SK-N-SH treated with all-trans-retinoic acid at 6 μM for 48 hours (cell line): Measurements from ENCODE around the gene CCN5.

Experiments used
- CSDC2 ChIP-seq: fragments of 250-450 bp; sonication (Bioruptor Pico); IDR thresholded peaks from 2 replicates; pipeline ENCODE4 v1.5.0; 2020; ENCODE audit warnings: mild to moderate bottlenecking, moderate library complexity
- CSRNP3 ChIP-seq: fragments of 250-450 bp; sonication (Bioruptor Pico); IDR thresholded peaks from 2 replicates; pipeline ENCODE4 v1.5.1; 2021; ENCODE audit warnings: mild to moderate bottlenecking, moderate library complexity
- GLIS3 ChIP-seq: fragments of 250-450 bp; sonication (Bioruptor Pico); IDR thresholded peaks from 2 replicates; pipeline ENCODE4 v1.5.0; 2020; ENCODE audit warnings: mild to moderate bottlenecking, moderate library complexity
- ISL1 ChIP-seq: fragments of 250-450 bp; sonication (Bioruptor Pico); IDR thresholded peaks from 2 replicates; pipeline ENCODE4 v2.1.2; 2022; ENCODE audit warnings: mild to moderate bottlenecking, moderate library complexity
- SNAI2 ChIP-seq: fragments of 250-450 bp; sonication (Bioruptor Pico); IDR thresholded peaks from 2 replicates; pipeline ENCODE4 v1.5.0; 2020; ENCODE audit warnings: mild to moderate bottlenecking, moderate library complexity
- ZC3H10 ChIP-seq: fragments of 250-450 bp; sonication (Bioruptor Pico); IDR thresholded peaks from 2 replicates; pipeline ENCODE4 v1.5.1; 2021; ENCODE audit warnings: mild to moderate bottlenecking, moderate library complexity
- ZFP3 ChIP-seq: fragments of 250-450 bp; sonication (Bioruptor Pico); IDR thresholded peaks from 2 replicates; pipeline ENCODE4 v1.5.0; 2020; ENCODE audit warnings: mild to moderate bottlenecking, moderate library complexity
- ZNF565 ChIP-seq: fragments of 450-650 bp; formaldehyde crosslinking; conservative IDR thresholded peaks from 2 replicates; pipeline ENCODE4 v1.5.0; 2020; ENCODE audit warnings: low read depth, mild to moderate bottlenecking, moderate library complexity
- ZNF70 ChIP-seq: fragments of 450-650 bp; formaldehyde crosslinking; IDR thresholded peaks from 2 replicates; pipeline ENCODE4 v1.5.0; 2020; ENCODE audit warnings: mild to moderate bottlenecking, moderate library complexity
- TF ChIP-seq, protein P1 (sequence below): fragments of 250-450 bp; sonication (Bioruptor Pico); IDR thresholded peaks from 2 replicates; pipeline ENCODE4 v1.8.0; 2020; ENCODE audit warnings: mild to moderate bottlenecking, moderate library complexity, borderline replicate concordance
- TF ChIP-seq, protein P2 (sequence below): fragments of 250-450 bp; sonication (Bioruptor Pico); IDR thresholded peaks from 2 replicates; pipeline ENCODE4 v1.5.1; 2020; ENCODE audit warnings: low read depth, mild to moderate bottlenecking, moderate library complexity
- TF ChIP-seq, protein P3 (sequence below): fragments of 250-450 bp; sonication (Bioruptor Pico); IDR thresholded peaks from 2 replicates; pipeline ENCODE4 v1.8.0; 2021; ENCODE audit warnings: low read depth, mild to moderate bottlenecking, moderate library complexity, borderline replicate concordance

GRCh38 chr20:44765091-44765490 lies 49.9 kb downstream of the CCN5 start:
- TF ChIP-seq GLIS3 (CRISPR knock-in tag) (no peak), ZC3H10 (no peak), ZFP3 (CRISPR knock-in tag) (no peak), ZNF70 (CRISPR knock-in tag) (no peak), CSDC2 (no peak), ZNF565 (CRISPR knock-in tag) (no peak), CSRNP3 (CRISPR knock-in tag) (no peak), SNAI2 (CRISPR knock-in tag) (no peak), ISL1 (CRISPR knock-in tag) (no peak)
- TF ChIP-seq, protein P1, sequence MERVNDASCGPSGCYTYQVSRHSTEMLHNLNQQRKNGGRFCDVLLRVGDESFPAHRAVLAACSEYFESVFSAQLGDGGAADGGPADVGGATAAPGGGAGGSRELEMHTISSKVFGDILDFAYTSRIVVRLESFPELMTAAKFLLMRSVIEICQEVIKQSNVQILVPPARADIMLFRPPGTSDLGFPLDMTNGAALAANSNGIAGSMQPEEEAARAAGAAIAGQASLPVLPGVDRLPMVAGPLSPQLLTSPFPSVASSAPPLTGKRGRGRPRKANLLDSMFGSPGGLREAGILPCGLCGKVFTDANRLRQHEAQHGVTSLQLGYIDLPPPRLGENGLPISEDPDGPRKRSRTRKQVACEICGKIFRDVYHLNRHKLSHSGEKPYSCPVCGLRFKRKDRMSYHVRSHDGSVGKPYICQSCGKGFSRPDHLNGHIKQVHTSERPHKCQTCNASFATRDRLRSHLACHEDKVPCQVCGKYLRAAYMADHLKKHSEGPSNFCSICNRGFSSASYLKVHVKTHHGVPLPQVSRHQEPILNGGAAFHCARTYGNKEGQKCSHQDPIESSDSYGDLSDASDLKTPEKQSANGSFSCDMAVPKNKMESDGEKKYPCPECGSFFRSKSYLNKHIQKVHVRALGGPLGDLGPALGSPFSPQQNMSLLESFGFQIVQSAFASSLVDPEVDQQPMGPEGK, result no peak
- TF ChIP-seq, protein P2, sequence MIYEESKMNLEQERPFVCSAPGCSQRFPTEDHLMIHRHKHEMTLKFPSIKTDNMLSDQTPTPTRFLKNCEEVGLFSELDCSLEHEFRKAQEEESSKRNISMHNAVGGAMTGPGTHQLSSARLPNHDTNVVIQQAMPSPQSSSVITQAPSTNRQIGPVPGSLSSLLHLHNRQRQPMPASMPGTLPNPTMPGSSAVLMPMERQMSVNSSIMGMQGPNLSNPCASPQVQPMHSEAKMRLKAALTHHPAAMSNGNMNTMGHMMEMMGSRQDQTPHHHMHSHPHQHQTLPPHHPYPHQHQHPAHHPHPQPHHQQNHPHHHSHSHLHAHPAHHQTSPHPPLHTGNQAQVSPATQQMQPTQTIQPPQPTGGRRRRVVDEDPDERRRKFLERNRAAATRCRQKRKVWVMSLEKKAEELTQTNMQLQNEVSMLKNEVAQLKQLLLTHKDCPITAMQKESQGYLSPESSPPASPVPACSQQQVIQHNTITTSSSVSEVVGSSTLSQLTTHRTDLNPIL (CRISPR knock-in tag), result no peak
- TF ChIP-seq, protein P3, sequence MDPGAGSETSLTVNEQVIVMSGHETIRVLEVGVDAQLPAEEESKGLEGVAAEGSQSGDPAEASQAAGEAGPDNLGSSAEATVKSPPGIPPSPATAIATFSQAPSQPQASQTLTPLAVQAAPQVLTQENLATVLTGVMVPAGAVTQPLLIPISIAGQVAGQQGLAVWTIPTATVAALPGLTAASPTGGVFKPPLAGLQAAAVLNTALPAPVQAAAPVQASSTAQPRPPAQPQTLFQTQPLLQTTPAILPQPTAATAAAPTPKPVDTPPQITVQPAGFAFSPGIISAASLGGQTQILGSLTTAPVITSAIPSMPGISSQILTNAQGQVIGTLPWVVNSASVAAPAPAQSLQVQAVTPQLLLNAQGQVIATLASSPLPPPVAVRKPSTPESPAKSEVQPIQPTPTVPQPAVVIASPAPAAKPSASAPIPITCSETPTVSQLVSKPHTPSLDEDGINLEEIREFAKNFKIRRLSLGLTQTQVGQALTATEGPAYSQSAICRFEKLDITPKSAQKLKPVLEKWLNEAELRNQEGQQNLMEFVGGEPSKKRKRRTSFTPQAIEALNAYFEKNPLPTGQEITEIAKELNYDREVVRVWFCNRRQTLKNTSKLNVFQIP (CRISPR knock-in tag), result no peak
